Cardiac fibroblast (primary cell): Measurements from ENCODE around the gene ASCL5.

Experiments used
- DNase-seq, 2 donors: peaks; one replicate each; pipeline versions ENCODE4 v3.0.0 to v3.0.0-alpha.2; 2010; ENCODE audit warnings: low read depth in 2 of 2
- H3K4me3 ChIP-seq, 2 donors: replicated peaks in 1 of 2; 1 replicate in 1 of 2; 2 replicates in 1 of 2; pipeline ENCODE4 v1.5.1; 2011; ENCODE audit warnings: low read depth in 2 of 2, low read length in 2 of 2, mild to moderate bottlenecking in 2 of 2, moderate library complexity in 1 of 2
- CTCF ChIP-seq: IDR thresholded peaks from one replicate; pipeline ENCODE4 v1.5.1; 2011; ENCODE audit warnings: low read depth, mild to moderate bottlenecking, low read length, inconsistent platforms

Gene ASCL5

GRCh38 chr1:201126832-201127754 lies at the start of gene ASCL5:
ASCL5 (minus strand) TSS chr1:201127184; CDS start chr1:201115372, 11,812 bp downstream.
- no peak within 1 kb of the TSS for H3K4me3 ChIP-seq
- peak; percentile 34 for TF ChIP-seq CTCF
- peak in 1 of 2 donors; percentile 43 for DNase-seq

GRCh38 chr1:201175820-201176500 lies 49.0 kb upstream of the ASCL5 start:
- TF ChIP-seq CTCF = no peak
- DNase-seq = no peak
- no peak overlapping the region for H3K4me3 ChIP-seq

- TF ChIP-seq CTCF = no peak
- no peak for DNase-seq
- H3K4me3 ChIP-seq = no peak overlapping the region
These were observed 46.8 kb upstream of the ASCL5 start for GRCh38 chr1:201173736-201174135.

GRCh38 chr1:201172999-201173610 lies 46.1 kb upstream of the ASCL5 start:
- no peak for TF ChIP-seq CTCF
- H3K4me3 ChIP-seq = no peak overlapping the region
- DNase-seq = peak in 1 of 2 donors; percentile 69

- no peak for DNase-seq
- no peak overlapping the region for H3K4me3 ChIP-seq
- no peak for TF ChIP-seq CTCF
These were observed 45.3 kb upstream of the ASCL5 start for GRCh38 chr1:201172326-201172725.

- DNase-seq = peak; percentile 33 to 45
- H3K4me3 ChIP-seq = peak overlapping the region; percentile 54 to 60
- TF ChIP-seq CTCF = peak; percentile 33
These were observed 44.4 kb upstream of the ASCL5 start for GRCh38 chr1:201171063-201172036.
